ENCODE measurements around the gene GTF2IRD1.

GTF2IRD1 gene

DNA sequence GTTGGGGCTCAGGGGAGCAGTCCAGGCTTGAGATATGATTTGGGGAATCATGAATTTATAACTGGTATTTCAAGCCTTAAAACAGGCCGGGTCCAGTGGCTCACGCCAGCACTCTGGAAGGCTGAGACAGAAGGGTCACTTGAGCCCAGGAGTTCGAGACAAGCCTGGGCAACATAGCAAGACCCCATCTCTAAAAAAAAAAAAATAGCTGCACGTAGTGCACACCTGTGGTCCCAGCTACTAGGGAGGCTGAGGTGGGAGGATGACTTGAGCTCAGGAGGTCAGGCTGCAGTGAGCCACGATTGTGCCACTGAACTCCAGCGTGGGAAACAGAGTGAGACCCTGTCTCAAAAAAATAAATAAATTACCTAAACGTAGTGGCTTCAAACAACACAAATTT lies 122.1 kb downstream of the GTF2IRD1 start:
- Histone ChIP-seq H3K4me3 (replicated peaks; ENCODE audit: low read depth, low read length) (no peak overlapping the region), H3K27me3 (replicated peaks; ENCODE audit: control insufficient read depth, insufficient read depth, low read length) (no peaks in the 10 kb centered on the region), H3K36me3 (ENCODE audit: control insufficient read depth, insufficient read depth, low read length) (no peaks in the 10 kb centered on the region)
- DNase-seq (ENCODE audit: extremely low read depth, insufficient read length): no peak
- TF ChIP-seq, protein P1, sequence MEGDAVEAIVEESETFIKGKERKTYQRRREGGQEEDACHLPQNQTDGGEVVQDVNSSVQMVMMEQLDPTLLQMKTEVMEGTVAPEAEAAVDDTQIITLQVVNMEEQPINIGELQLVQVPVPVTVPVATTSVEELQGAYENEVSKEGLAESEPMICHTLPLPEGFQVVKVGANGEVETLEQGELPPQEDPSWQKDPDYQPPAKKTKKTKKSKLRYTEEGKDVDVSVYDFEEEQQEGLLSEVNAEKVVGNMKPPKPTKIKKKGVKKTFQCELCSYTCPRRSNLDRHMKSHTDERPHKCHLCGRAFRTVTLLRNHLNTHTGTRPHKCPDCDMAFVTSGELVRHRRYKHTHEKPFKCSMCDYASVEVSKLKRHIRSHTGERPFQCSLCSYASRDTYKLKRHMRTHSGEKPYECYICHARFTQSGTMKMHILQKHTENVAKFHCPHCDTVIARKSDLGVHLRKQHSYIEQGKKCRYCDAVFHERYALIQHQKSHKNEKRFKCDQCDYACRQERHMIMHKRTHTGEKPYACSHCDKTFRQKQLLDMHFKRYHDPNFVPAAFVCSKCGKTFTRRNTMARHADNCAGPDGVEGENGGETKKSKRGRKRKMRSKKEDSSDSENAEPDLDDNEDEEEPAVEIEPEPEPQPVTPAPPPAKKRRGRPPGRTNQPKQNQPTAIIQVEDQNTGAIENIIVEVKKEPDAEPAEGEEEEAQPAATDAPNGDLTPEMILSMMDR (IDR thresholded peaks at IDR 0.05; ENCODE audit: insufficient read depth, low read length, poor library complexity, severe bottlenecking): no peak

DNA sequence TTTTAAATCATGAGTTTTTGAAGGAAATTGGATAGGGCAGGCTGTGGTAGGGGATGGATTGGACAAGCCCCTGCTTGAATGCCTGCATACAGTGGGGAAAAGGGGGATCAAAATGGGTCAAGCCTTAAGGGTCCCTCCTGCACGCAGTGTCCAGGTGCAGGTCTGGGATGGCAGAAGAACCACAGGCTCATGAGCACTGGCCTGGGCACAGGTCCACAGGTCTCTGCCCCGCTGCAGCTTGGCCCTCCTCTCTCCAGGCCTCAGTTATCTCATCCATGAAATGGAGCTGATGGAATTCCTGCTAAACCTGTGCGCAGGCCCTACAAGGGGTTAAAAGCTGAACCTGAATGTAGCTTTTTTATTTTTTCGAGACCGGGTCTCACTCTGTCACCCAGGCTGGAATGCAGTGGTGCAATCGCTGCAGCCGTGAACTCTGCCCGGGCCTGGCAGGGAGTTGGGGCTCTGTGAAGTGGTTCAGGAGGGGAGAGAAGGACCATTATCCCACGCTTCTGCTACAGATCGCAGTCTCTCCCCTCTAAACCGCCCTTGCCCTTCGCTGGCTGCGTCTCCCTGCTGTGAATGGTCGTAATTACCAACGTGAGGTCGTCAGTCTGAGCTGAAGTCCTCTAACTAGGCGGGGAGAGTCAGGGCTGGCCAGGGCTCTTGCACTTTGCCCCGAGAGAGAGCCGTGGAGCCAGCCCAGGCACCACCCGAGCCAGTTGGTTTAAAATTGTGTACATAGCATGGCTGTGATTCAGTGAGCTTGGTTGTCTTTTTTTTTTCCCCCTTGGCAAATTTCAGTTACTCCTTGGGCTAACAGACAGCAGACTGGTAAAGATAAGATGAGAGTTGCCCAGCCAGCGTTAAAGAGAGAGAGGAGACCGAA lies 126.3 kb downstream of the GTF2IRD1 start:
- Histone ChIP-seq H3K4me3 (replicated peaks; ENCODE audit: low read depth, low read length) (no peak overlapping the region), H3K36me3 (ENCODE audit: control insufficient read depth, insufficient read depth, low read length) (no peaks in the 10 kb centered on the region), H3K27me3 (replicated peaks; ENCODE audit: control insufficient read depth, insufficient read depth, low read length) (no peaks in the 10 kb centered on the region)
- no peak for DNase-seq (ENCODE audit: extremely low read depth, insufficient read length)
- TF ChIP-seq, protein P1 (IDR thresholded peaks at IDR 0.05; ENCODE audit: insufficient read depth, low read length, poor library complexity, severe bottlenecking): no peak

GRCh38 chr7:74581916-74582440 lies 128.3 kb downstream of the GTF2IRD1 start:
- no peak for DNase-seq (ENCODE audit: extremely low read depth, insufficient read length)
- no peak overlapping the region for H3K4me3 ChIP-seq (replicated peaks; ENCODE audit: low read depth, low read length)
- H3K27me3 ChIP-seq (replicated peaks; ENCODE audit: control insufficient read depth, insufficient read depth, low read length): no peaks in the 10 kb centered on the region
- no peaks in the 10 kb centered on the region for H3K36me3 ChIP-seq (ENCODE audit: control insufficient read depth, insufficient read depth, low read length)
- TF ChIP-seq, protein P1 (IDR thresholded peaks at IDR 0.05; ENCODE audit: insufficient read depth, low read length, poor library complexity, severe bottlenecking): no peak

DNA sequence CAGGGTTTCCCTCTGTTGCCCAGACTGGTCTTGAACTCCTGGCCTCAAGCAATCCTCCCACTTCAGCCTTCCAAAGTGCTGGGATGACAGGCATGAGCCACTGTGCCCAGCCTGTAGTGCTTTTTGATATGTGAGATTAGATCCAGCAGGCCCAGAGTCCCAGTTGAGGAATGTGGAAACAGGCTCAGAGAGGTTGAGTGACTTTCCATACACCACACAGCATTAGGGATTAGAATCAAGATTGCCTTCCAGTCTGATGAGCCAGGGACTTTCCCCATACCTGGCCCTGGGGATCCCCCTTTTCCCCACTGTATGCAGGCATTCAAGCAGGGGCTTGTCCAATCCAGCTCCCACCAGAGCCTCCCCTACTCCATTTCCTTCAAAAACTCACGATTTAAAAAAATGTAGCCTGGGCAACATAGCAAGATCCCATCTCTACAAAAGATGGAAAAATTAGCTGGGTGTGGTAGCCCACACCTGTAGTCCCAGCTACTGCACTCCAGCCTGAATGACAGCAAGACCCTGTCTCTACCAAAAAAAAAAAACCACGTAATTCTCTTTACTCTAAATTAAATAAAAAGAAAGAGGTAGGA lies 128.8 kb downstream of the GTF2IRD1 start:
- no peak for DNase-seq (ENCODE audit: extremely low read depth, insufficient read length)

DNA sequence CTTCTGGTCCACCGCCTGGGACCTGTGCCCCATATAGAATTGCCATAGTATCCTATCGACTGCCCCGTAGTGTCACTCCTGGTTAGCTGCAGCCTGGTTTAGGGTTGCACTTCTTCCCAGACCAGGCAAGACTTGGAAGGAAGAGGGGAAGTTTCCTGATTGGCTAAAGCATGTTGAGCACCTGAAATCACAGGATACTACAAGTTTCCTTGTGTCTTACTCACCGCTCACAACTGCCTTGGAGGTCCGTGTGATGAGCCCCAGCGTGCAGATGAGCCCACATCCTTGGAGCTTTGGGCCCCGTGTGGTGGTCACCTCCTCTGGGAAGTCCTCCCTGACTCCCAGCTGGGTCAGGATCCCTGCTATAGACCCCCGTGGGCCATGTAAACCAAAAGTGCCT lies 129.9 kb downstream of the GTF2IRD1 start:
- Histone ChIP-seq H3K4me3 (replicated peaks; ENCODE audit: low read depth, low read length) (no peak overlapping the region), H3K36me3 (ENCODE audit: control insufficient read depth, insufficient read depth, low read length) (no peaks in the 10 kb centered on the region), H3K27me3 (replicated peaks; ENCODE audit: control insufficient read depth, insufficient read depth, low read length) (no peaks in the 10 kb centered on the region)
- TF ChIP-seq, protein P1 (IDR thresholded peaks at IDR 0.05; ENCODE audit: insufficient read depth, low read length, poor library complexity, severe bottlenecking): no peak
- DNase-seq (ENCODE audit: extremely low read depth, insufficient read length): no peak

More for the DNA sequence above, 128.8 kb downstream of the GTF2IRD1 start:
- TF ChIP-seq, protein P1 (IDR thresholded peaks at IDR 0.05; ENCODE audit: insufficient read depth, low read length, poor library complexity, severe bottlenecking): no peak
- H3K27me3 ChIP-seq (replicated peaks; ENCODE audit: control insufficient read depth, insufficient read depth, low read length): no peaks in the 10 kb centered on the region
- no peaks in the 10 kb centered on the region for H3K36me3 ChIP-seq (ENCODE audit: control insufficient read depth, insufficient read depth, low read length)
- H3K4me3 ChIP-seq (replicated peaks; ENCODE audit: low read depth, low read length): no peak overlapping the region
